GM12891 (cell line): ENCODE data around the gene SAA1.

ENCODE experiments used
- POLR2A ChIP-seq: IDR thresholded peaks from 2 replicates; pipeline ENCODE4 v1.6.1; 2011; ENCODE audit warnings: low read depth, low read length, control low read depth
- POLR2AphosphoS5 ChIP-seq: IDR thresholded peaks from 2 replicates; pipeline ENCODE4 v1.6.1; 2011; ENCODE audit warnings: low read depth, low read length, control low read depth
- POU2F2 ChIP-seq: IDR thresholded peaks from 2 replicates; pipeline ENCODE4 v1.6.1; 2011; ENCODE audit warnings: low read depth, mild to moderate bottlenecking, control low read depth, low read length, moderate library complexity
- SPI1 ChIP-seq: IDR thresholded peaks from 2 replicates; pipeline ENCODE4 v1.6.1; 2011; ENCODE audit warnings: low read depth, low read length, control low read depth
- TAF1 ChIP-seq: IDR thresholded peaks from 2 replicates; pipeline ENCODE4 v1.6.1; 2011; ENCODE audit warnings: low read depth, low read length, control low read depth

GRCh38 chr11:18236664-18237356 is 29.3 kb upstream of the SAA1 start, which contains the start of gene SAA4:
- no peak for TF ChIP-seq POLR2A
- TF ChIP-seq POLR2AphosphoS5 = no peak
- TF ChIP-seq TAF1 = no peak
- no peak for TF ChIP-seq SPI1
- no peak for TF ChIP-seq POU2F2
